Measurements from ENCODE around the gene SYNDIG1. TPM values are rescaled to one million over a fixed set of nuclear protein-coding genes. Genes with fewer than 3 reads are reported as not detected.

SYNDIG1 gene
- polyA plus RNA-seq, 2 donors: 0.01 TPM; not detected in 1

DNA sequence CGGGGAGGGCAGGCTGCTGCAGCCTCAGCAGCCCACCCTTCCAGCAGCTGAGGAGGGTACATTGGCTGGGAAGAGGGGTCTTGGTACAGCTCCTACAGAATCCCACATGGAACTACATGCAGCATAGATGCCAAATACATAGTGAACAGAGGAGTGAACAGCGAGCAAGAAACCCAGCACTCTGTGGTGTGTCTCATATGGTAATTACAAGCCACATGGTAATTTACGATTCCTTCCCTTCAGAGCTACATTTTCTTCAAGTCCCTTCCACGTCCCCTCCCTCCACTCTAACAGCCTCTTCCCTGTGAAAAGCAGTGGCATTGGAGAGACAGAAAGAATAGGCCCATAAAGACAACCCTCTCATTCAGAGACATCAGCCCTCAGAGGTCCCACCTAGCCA, 167.7 kb downstream of the SYNDIG1 start:
- Histone ChIP-seq H3K36me3 (ENCODE audit: control insufficient read depth in 2 of 2, insufficient read depth in 2 of 2, low read length in 1 of 2) (no peaks in the 10 kb centered on the region), H3K4me1 (ENCODE audit: control insufficient read depth in 2 of 2, insufficient read depth in 2 of 2, low read length in 1 of 2) (peaks cover 0 to 3% of the 10 kb centered on the region in 2 donors), H3K4me3 (ENCODE audit: low read depth in 1 of 2, low read length in 2 of 2) (no peak overlapping the region), H3K9me3 (ENCODE audit: control insufficient read depth in 2 of 2, insufficient read depth in 1 of 2, low read depth in 1 of 2, low read length in 1 of 2) (peaks cover 0 to 2% of the 10 kb centered on the region in 2 donors), H3K27ac (ENCODE audit: low read depth in 2 of 2, low read length in 1 of 2) (no peak overlapping the region), H3K27me3 (ENCODE audit: control insufficient read depth in 1 of 2, insufficient read depth in 2 of 2, low read length in 2 of 2) (no peaks in the 10 kb centered on the region)
- WGBS, 2 donors: 82 to 84% methylated on average over 4 of the region's 4 CpGs

GRCh38 chr20:24637941-24638340, 168.5 kb downstream of the SYNDIG1 start:
- 71 to 80% methylated on average over 6 of the region's 6 CpGs for WGBS, 2 donors
- H3K27ac ChIP-seq (ENCODE audit: low read depth in 2 of 2, low read length in 1 of 2): no peak overlapping the region
- peaks cover 0 to 2% of the 10 kb centered on the region in 2 donors for H3K9me3 ChIP-seq (ENCODE audit: control insufficient read depth in 2 of 2, insufficient read depth in 1 of 2, low read depth in 1 of 2, low read length in 1 of 2)

DNA sequence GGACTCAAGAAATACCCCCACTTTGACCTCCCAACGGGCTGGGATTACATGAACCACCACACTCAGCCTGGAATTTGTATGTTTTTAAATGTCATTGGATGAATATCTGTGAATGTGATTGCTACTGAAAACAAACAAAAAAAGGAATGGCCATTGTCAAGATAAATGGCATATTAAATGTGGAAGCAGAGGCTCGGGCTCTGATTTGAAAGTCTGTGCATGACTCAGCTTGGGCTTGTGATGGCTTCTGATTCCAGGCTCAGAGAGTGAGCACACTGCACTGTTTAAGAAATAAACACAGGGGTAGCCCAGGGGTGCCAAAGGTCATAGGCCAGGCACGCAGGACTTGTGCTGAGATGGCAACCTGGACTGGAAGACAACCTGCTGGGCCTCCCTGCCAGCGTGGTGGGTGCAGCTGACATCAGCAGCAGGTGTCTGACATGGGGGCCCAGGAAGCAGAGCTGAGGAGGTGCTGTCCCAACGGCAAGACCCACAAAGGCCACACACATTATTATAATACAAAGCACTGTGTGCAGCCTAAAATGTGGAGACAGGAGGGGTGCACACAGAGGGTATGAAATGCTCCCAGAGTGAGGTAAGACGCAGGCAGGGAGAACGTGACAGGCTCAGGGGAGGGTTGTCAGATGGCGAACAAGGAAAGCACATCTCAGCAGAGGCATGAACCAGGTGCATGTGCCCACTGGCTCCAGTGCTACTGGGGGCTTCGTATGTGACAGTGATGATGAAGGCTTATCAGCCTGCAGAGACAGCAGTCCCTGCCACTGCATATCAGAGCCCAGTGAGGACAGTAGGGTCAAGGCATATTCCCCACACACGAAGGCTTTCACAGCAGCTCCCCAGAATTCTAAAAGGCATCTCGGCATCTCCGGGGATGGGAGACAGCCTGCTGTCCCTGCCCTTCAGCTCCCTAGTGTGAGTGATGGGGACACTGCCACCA, 169.4 kb downstream of the SYNDIG1 start:
- 57 to 58% methylated on average over 12 of the region's 12 CpGs for whole genome bisulfite sequencing, 2 donors
- peaks cover 0 to 3% of the 10 kb centered on the region in 2 donors for H3K27me3 ChIP-seq (ENCODE audit: control insufficient read depth in 1 of 2, insufficient read depth in 2 of 2, low read length in 2 of 2)
- no peak overlapping the region for H3K27ac ChIP-seq (ENCODE audit: low read depth in 2 of 2, low read length in 1 of 2)
- no peaks in the 10 kb centered on the region for H3K36me3 ChIP-seq (ENCODE audit: control insufficient read depth in 2 of 2, insufficient read depth in 2 of 2, low read length in 1 of 2)
- H3K9me3 ChIP-seq (ENCODE audit: control insufficient read depth in 2 of 2, insufficient read depth in 1 of 2, low read depth in 1 of 2, low read length in 1 of 2): peaks cover 0 to 2% of the 10 kb centered on the region in 2 donors
- H3K4me3 ChIP-seq (ENCODE audit: low read depth in 1 of 2, low read length in 2 of 2): no peak overlapping the region
- H3K4me1 ChIP-seq (ENCODE audit: control insufficient read depth in 2 of 2, insufficient read depth in 2 of 2, low read length in 1 of 2): no peaks in the 10 kb centered on the region

More at GRCh38 chr20:24637941-24638340, 168.5 kb downstream of the SYNDIG1 start:
- no peaks in the 10 kb centered on the region for H3K36me3 ChIP-seq (ENCODE audit: control insufficient read depth in 2 of 2, insufficient read depth in 2 of 2, low read length in 1 of 2)
- H3K27me3 ChIP-seq (ENCODE audit: control insufficient read depth in 1 of 2, insufficient read depth in 2 of 2, low read length in 2 of 2): no peaks in the 10 kb centered on the region
- H3K4me1 ChIP-seq (ENCODE audit: control insufficient read depth in 2 of 2, insufficient read depth in 2 of 2, low read length in 1 of 2): peaks cover 0 to 3% of the 10 kb centered on the region in 2 donors
- H3K4me3 ChIP-seq (ENCODE audit: low read depth in 1 of 2, low read length in 2 of 2): no peak overlapping the region

GRCh38 chr20:24640276-24640675, 170.8 kb downstream of the SYNDIG1 start:
- Histone ChIP-seq H3K27ac (ENCODE audit: low read depth in 2 of 2, low read length in 1 of 2) (no peak overlapping the region), H3K4me3 (ENCODE audit: low read depth in 1 of 2, low read length in 2 of 2) (no peak overlapping the region), H3K36me3 (ENCODE audit: control insufficient read depth in 2 of 2, insufficient read depth in 2 of 2, low read length in 1 of 2) (no peaks in the 10 kb centered on the region), H3K9me3 (ENCODE audit: control insufficient read depth in 2 of 2, insufficient read depth in 1 of 2, low read depth in 1 of 2, low read length in 1 of 2) (peaks cover 0 to 2% of the 10 kb centered on the region in 2 donors), H3K27me3 (ENCODE audit: control insufficient read depth in 1 of 2, insufficient read depth in 2 of 2, low read length in 2 of 2) (peaks cover 0 to 3% of the 10 kb centered on the region in 2 donors), H3K4me1 (ENCODE audit: control insufficient read depth in 2 of 2, insufficient read depth in 2 of 2, low read length in 1 of 2) (no peaks in the 10 kb centered on the region)
- 82 to 86% methylated on average over 2 of the region's 2 CpGs for WGBS, 2 donors

GRCh38 chr20:24640686-24641085, 171.3 kb downstream of the SYNDIG1 start:
- Histone ChIP-seq H3K36me3 (ENCODE audit: control insufficient read depth in 2 of 2, insufficient read depth in 2 of 2, low read length in 1 of 2) (no peaks in the 10 kb centered on the region), H3K4me3 (ENCODE audit: low read depth in 1 of 2, low read length in 2 of 2) (no peak overlapping the region), H3K9me3 (ENCODE audit: control insufficient read depth in 2 of 2, insufficient read depth in 1 of 2, low read depth in 1 of 2, low read length in 1 of 2) (peaks cover 0 to 2% of the 10 kb centered on the region in 2 donors), H3K27ac (ENCODE audit: low read depth in 2 of 2, low read length in 1 of 2) (no peak overlapping the region), H3K27me3 (ENCODE audit: control insufficient read depth in 1 of 2, insufficient read depth in 2 of 2, low read length in 2 of 2) (peaks cover 0 to 3% of the 10 kb centered on the region in 2 donors), H3K4me1 (ENCODE audit: control insufficient read depth in 2 of 2, insufficient read depth in 2 of 2, low read length in 1 of 2) (no peaks in the 10 kb centered on the region)
- 83% methylated on average over 6 of the region's 6 CpGs for WGBS, 2 donors

DNA sequence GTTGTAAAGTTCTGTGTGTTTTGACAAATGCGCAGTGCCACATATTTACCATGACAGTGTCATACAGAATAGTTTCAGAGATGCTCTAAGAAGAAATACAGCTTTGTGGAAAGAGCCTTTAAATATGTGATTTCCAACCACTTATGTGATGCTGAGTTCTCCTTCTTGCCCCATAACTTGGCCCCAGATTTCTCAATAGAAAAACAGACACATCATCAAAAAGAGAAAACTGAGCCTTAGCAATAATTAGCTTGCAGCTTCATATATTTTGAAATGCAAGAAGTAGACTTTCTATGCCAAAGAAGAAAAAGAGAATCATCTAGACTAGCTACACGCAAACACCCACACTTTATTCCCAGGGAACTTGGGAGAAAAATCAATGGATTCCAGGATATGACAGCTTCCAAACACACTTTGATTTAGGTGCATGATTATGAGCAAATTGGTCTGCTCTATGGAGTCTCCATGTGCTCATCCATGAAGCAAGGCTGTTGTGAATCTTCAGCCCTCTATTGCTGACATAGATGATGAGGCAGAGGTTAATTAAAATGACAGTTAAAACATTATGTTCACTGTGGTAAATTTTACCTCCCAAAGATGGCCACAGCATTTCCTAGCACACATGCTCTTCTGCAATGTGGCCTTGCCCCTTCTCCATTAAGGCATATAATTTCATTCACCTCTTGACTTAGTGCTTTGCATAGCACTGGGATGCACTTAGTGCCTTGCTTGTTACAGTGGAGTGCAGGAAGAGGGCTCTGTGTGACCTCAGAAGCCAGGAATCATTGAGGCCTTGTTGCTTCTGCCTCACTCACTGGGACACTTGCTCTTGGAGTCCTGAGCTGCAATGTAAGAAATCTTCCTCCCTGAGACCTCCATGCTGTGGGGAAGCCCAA, 174.6 kb downstream of the SYNDIG1 start:
- Histone ChIP-seq H3K4me3 (ENCODE audit: low read depth in 1 of 2, low read length in 2 of 2) (no peak overlapping the region), H3K27ac (ENCODE audit: low read depth in 2 of 2, low read length in 1 of 2) (no peak overlapping the region), H3K27me3 (ENCODE audit: control insufficient read depth in 1 of 2, insufficient read depth in 2 of 2, low read length in 2 of 2) (peaks cover 0 to 3% of the 10 kb centered on the region in 2 donors), H3K36me3 (ENCODE audit: control insufficient read depth in 2 of 2, insufficient read depth in 2 of 2, low read length in 1 of 2) (no peaks in the 10 kb centered on the region), H3K4me1 (ENCODE audit: control insufficient read depth in 2 of 2, insufficient read depth in 2 of 2, low read length in 1 of 2) (peaks cover 2 to 3% of the 10 kb centered on the region in 2 donors), H3K9me3 (ENCODE audit: control insufficient read depth in 2 of 2, insufficient read depth in 1 of 2, low read depth in 1 of 2, low read length in 1 of 2) (peaks cover 0 to under 1% of the 10 kb centered on the region in 2 donors)
- WGBS, 2 donors: 94 to 97% methylated on average over 2 of the region's 2 CpGs

GRCh38 chr20:24646321-24646720, 176.9 kb downstream of the SYNDIG1 start:
- no peaks in the 10 kb centered on the region for H3K9me3 ChIP-seq (ENCODE audit: control insufficient read depth in 2 of 2, insufficient read depth in 1 of 2, low read depth in 1 of 2, low read length in 1 of 2)
- peaks cover 2 to 3% of the 10 kb centered on the region in 2 donors for H3K4me1 ChIP-seq (ENCODE audit: control insufficient read depth in 2 of 2, insufficient read depth in 2 of 2, low read length in 1 of 2)
- peaks cover 0 to 3% of the 10 kb centered on the region in 2 donors for H3K27me3 ChIP-seq (ENCODE audit: control insufficient read depth in 1 of 2, insufficient read depth in 2 of 2, low read length in 2 of 2)
- H3K4me3 ChIP-seq (ENCODE audit: low read depth in 1 of 2, low read length in 2 of 2): no peak overlapping the region
- H3K36me3 ChIP-seq (ENCODE audit: control insufficient read depth in 2 of 2, insufficient read depth in 2 of 2, low read length in 1 of 2): no peaks in the 10 kb centered on the region
- 73 to 78% methylated on average over 10 of the region's 10 CpGs for WGBS, 2 donors
- H3K27ac ChIP-seq (ENCODE audit: low read depth in 2 of 2, low read length in 1 of 2): no peak overlapping the region

DNA sequence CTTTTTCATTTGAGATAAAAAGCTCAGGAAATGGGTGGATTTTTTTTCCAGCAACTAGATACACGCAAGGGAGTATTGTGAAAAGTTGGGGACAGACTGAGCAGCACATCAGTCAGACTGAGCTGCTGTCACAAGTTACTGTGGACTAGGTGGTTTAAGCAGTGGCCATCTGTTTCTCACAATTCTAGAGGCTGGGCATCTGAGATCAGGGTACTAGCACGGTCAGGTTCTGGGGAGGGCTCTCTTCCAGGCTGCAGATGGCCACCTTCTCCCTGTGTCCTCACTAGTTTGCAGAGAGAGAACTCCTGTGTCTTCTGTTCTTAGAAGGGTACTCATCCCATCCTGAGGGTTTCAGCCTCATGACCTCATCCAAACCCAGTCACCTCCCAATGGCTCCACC, 178.3 kb downstream of the SYNDIG1 start:
- H3K4me1 ChIP-seq (ENCODE audit: control insufficient read depth in 2 of 2, insufficient read depth in 2 of 2, low read length in 1 of 2): peaks cover 2 to 3% of the 10 kb centered on the region in 2 donors
- peaks cover 0 to 3% of the 10 kb centered on the region in 2 donors for H3K27me3 ChIP-seq (ENCODE audit: control insufficient read depth in 1 of 2, insufficient read depth in 2 of 2, low read length in 2 of 2)
- H3K4me3 ChIP-seq (ENCODE audit: low read depth in 1 of 2, low read length in 2 of 2): no peak overlapping the region
- H3K36me3 ChIP-seq (ENCODE audit: control insufficient read depth in 2 of 2, insufficient read depth in 2 of 2, low read length in 1 of 2): no peaks in the 10 kb centered on the region
- 53 to 67% methylated on average over 2 of the region's 2 CpGs for WGBS, 2 donors
- no peaks in the 10 kb centered on the region for H3K9me3 ChIP-seq (ENCODE audit: control insufficient read depth in 2 of 2, insufficient read depth in 1 of 2, low read depth in 1 of 2, low read length in 1 of 2)
- H3K27ac ChIP-seq (ENCODE audit: low read depth in 2 of 2, low read length in 1 of 2): no peak overlapping the region

DNA sequence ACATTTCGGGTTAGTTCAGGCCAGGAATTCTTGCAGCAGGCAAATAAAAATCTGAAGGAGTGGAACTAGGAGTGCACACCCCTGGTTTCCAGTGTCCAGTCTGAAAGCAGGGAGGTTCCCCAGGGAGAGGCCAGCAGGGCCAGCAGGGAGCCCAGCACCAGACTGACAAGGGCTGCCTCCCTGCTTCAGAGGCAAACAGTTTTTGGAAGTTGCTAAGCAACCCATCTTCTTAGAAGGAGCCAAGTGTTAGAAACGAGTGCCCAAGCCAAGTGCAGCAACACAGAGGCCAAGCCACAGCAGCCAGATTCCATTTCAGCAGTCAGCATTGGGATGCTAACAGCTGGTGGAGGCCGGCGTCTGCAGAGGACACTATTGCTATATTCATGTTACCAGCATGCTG, 179.1 kb downstream of the SYNDIG1 start:
- H3K36me3 ChIP-seq (ENCODE audit: control insufficient read depth in 2 of 2, insufficient read depth in 2 of 2, low read length in 1 of 2): no peaks in the 10 kb centered on the region
- H3K9me3 ChIP-seq (ENCODE audit: control insufficient read depth in 2 of 2, insufficient read depth in 1 of 2, low read depth in 1 of 2, low read length in 1 of 2): no peaks in the 10 kb centered on the region
- H3K27me3 ChIP-seq (ENCODE audit: control insufficient read depth in 1 of 2, insufficient read depth in 2 of 2, low read length in 2 of 2): peaks cover 0 to 1% of the 10 kb centered on the region in 2 donors
- H3K4me3 ChIP-seq (ENCODE audit: low read depth in 1 of 2, low read length in 2 of 2): no peak overlapping the region
- WGBS, 2 donors: 52 to 58% methylated on average over 4 of the region's 4 CpGs
- peaks cover 2 to 3% of the 10 kb centered on the region in 2 donors for H3K4me1 ChIP-seq (ENCODE audit: control insufficient read depth in 2 of 2, insufficient read depth in 2 of 2, low read length in 1 of 2)
- H3K27ac ChIP-seq (ENCODE audit: low read depth in 2 of 2, low read length in 1 of 2): no peak overlapping the region

All from esophagus (tissue), 2 donors.